ENCODE measurements around the gene SLC29A4.

DNA sequence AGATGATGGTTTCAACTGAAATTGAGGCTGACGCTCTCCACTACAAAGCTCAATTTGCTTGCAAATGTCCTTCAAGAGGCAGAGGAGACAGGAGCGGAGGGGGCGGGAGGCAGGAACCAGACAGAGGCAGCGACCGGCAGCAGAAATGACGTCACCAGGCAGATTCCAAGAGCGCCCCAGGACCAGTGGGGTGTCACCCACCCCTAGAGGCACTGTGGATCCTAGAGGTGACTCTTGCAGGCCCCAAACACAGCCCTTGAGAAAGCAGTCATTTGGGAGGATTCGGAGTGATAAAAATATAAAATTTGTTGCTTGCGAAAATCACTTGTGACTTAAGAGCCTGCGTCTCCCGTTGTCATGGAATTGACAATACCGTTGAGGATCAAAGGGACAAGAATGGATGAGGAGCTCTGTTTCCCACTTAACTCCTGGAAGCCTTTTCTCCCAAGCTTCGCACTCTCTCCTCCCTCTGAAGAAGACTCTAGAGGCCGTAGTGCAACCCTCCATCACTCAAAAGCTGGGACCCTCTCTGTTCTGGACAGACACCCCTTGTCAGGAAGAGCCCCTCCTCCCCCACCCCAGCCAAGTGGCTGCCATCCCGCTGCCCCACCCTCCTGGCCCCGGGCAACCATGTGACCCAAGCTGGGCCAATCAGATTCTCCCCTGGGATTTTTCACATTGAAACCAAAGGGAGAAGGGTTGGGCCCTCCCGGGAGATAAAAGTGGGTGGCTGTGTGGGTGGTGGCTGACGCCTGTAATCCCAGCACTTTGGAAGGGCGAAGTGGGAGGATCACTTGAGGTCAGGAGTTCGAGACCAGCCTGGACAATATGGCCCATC is 16.3 kb upstream of the SLC29A4 start:
- TF ChIP-seq EP300 (IDR thresholded peaks at IDR 0.05) (no peak), POLR2AphosphoS5 (IDR thresholded peaks at IDR 0.05) (no peak), POLR2A (IDR thresholded peaks at IDR 0.05) (no peak)
- TF ChIP-seq, protein P1, sequence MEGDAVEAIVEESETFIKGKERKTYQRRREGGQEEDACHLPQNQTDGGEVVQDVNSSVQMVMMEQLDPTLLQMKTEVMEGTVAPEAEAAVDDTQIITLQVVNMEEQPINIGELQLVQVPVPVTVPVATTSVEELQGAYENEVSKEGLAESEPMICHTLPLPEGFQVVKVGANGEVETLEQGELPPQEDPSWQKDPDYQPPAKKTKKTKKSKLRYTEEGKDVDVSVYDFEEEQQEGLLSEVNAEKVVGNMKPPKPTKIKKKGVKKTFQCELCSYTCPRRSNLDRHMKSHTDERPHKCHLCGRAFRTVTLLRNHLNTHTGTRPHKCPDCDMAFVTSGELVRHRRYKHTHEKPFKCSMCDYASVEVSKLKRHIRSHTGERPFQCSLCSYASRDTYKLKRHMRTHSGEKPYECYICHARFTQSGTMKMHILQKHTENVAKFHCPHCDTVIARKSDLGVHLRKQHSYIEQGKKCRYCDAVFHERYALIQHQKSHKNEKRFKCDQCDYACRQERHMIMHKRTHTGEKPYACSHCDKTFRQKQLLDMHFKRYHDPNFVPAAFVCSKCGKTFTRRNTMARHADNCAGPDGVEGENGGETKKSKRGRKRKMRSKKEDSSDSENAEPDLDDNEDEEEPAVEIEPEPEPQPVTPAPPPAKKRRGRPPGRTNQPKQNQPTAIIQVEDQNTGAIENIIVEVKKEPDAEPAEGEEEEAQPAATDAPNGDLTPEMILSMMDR (IDR thresholded peaks at IDR 0.05), result no peak
